Activated gamma-delta T cell treated with anti-CD3 and anti-CD28 coated beads, Interleukin-2, amount 50 U/mL, for 16 hours (primary cell): Measurements from ENCODE around the gene ZNF562.

Source experiments
- DNase-seq: peaks from one replicate; pipeline ENCODE4 v3.0.0-alpha.2; 2020; ENCODE audit warnings: low read depth

The ZNF562 gene

GRCh38 chr19:9644472-9644871 lies 30.4 kb downstream of the ZNF562 start:
- no peak for DNase-seq

- no peak for DNase-seq
These were observed 33.1 kb downstream of the ZNF562 start for GRCh38 chr19:9641810-9642209.

DNA sequence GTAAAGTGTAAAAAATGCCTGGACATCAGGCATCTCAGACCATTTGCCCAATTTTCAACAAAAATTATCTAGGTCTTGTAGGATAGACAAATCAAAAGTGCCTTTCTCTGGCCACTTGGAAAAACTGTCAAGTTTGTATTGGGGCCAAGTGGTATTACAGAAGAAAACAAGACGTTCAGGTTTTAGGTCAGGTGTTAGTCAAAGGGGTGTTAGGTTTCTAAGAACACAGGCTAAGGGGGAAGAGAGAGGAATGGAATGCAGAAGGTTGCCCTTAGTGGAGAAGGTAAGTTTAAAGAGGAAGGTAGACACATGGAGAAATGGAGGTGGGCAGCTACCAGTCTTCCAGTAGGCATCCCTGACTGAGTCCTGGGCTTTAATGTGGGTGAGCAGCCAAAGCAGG lies 33.9 kb downstream of the ZNF562 start:
- DNase-seq = no peak

DNA sequence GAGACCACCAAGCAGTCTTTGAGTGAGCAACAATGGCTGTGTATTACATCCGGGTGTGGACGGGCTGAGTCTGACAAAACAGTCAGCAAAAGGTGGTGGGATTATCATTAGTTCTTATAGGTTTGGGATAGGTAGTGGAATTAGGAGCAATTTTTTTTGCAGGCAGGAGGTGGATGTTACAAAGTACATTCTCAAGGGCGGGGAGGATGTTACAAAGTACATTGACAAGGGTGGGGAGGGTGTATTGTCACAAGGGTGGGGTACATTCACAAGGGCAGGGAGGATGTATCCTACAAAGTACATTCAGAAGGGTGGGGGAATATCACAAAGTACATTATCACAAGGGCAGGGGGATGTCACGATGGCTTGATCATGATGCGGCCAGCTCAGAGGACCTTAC lies 38.9 kb downstream of the ZNF562 start:
- no peak for DNase-seq

GRCh38 chr19:9627856-9628255 lies 47.0 kb downstream of the ZNF562 start:
- no peak for DNase-seq

- DNase-seq = no peak
These were observed 52.4 kb downstream of the ZNF562 start for GRCh38 chr19:9622531-9622930.

DNA sequence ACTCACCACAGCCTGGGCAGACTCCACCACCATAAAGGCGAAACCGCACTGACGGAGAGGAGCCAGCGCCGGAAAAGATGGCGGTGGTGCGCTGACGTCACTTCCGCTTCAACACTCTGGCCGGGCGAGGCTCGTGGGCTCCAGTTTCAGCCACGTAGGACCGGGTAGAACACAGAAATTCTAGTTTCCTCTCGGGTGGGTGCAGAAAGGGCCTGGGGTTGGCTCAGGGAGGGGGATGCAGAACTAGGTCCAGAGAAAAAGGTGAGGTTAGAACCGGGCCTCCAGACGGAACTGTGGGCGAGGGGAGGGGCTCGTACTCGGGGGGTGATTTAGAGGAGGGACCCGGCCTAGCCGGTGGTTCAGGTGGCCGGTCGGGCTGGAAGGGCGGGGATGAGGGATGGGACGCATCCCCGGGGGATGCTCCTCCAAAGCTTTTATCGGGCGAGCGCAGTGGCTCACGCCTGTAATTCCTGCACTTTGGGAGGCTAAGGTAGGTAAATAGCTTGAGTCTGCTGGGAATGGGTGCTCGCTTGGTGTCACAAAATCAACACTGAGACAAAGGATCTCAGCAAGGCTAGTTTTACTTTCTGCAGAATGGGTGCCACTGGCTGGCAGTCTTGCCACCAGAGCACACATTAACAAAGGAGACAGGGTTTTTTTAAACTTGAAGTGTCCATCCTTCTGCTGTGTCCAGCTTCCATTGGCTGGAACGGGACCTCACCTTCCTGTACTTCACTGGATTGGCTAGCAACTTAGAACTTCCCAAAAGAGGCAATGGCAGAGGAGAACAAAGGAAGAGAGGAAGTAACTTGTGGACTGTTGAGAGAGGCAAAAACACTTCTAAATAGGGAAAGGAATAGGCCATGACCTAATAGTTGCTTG lies 53.5 kb downstream of the ZNF562 start, which contains the start of gene ZNF561:
ZNF561 (minus strand) TSS at position 77 of the 882 bp plus-strand sequence. CDS start 1,776 bp downstream, outside the sequence.
- peak; percentile 84 for DNase-seq

GRCh38 chr19:9620842-9621155 lies 54.1 kb downstream of the ZNF562 start:
- no peak for DNase-seq

- no peak for DNase-seq
These were observed 59.1 kb downstream of the ZNF562 start for GRCh38 chr19:9615844-9616243.

- DNase-seq = no peak
These were observed 64.3 kb downstream of the ZNF562 start for GRCh38 chr19:9610484-9611113.

DNA sequence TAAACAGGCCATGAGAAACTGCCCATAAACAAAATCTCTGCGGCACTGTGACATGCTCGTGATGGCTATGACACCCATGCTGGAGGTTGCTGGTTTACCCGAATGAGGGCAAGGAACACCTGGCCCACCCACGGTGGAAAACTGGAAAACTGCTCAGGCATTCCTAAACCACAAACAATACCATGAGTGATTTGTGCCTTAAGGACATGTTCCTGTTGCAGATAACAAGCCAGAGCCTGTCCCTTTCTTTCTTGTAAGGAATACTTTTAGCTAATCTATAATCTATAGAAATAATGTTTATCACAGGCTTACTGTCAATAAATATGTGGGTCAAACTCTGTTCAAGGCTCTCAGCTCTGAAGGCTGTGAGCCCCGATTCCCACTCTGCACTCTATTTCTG lies 66.0 kb downstream of the ZNF562 start:
- no peak for DNase-seq

- no peak for DNase-seq
These were observed 77.9 kb downstream of the ZNF562 start for GRCh38 chr19:9597027-9597426.
